IMR-90 (cell line): ENCODE results near the gene TCEA2. TPM values are rescaled to one million over a fixed set of nuclear protein-coding genes. Genes with fewer than 3 reads are reported as not detected.

ENCODE experiments used
- ATAC-seq: fragments of 200-7000 bp; cut with Tn5 transposase; 2 replicates; pipeline ENCODE4 v1.9.1; 2020; ENCODE audit warnings: low read depth, mild to moderate bottlenecking, moderate library complexity
- BruUV-seq: library from RNA; stranded (reverse); fragments of 400-500 nt; replicated peaks from 2 replicates; lab custom pipeline; 2021; lab: Mats Ljungman, UMichigan
- CTCF ChIA-PET: fragments of 300-600 bp; formaldehyde crosslinking; extraction: SDS; loops from one replicate; lab custom pipeline; 2021; ENCODE audit warnings: antibody characterized with exemption; lab: Yijun Ruan, JAX
- POLR2A ChIA-PET: fragments of 300-600 bp; sonication (Branson Sonifier 250); formaldehyde crosslinking; loops from one replicate; lab custom pipeline; 2022; ENCODE audit warnings: antibody characterized with exemption; ENCODE audit not compliant: unreplicated experiment; lab: Charles Lee
- DNase-seq: peaks from one replicate; pipeline ENCODE4 v3.0.0; 2013
- H2AFZ ChIP-seq: replicated peaks from 2 replicates; pipeline ENCODE3; 2013; ENCODE audit warnings: low read length, mild to moderate bottlenecking; ENCODE audit not compliant: poor library complexity
- H2AK5ac ChIP-seq: 2 replicates; pipeline ENCODE4 v1.6.1; 2013; ENCODE audit warnings: low read depth, low read length, inconsistent platforms
- H2AK9ac ChIP-seq: replicated peaks from 2 replicates; pipeline ENCODE3; 2013; ENCODE audit warnings: mild to moderate bottlenecking, low read depth, low read length, moderate library complexity; ENCODE audit not compliant: poor library complexity
- H2BK120ac ChIP-seq: 2 replicates; pipeline ENCODE4 v1.6.1; 2013; ENCODE audit warnings: low read depth, low read length, inconsistent platforms
- H2BK15ac ChIP-seq: 3 replicates; pipeline ENCODE4 v1.6.1; 2013; ENCODE audit warnings: low read depth, low read length, inconsistent platforms
- H2BK20ac ChIP-seq: 2 replicates; pipeline ENCODE4 v1.6.1; 2013; ENCODE audit warnings: low read depth, mild to moderate bottlenecking, inconsistent platforms, low read length, moderate library complexity
- H2BK5ac ChIP-seq: 2 replicates; pipeline ENCODE4 v1.6.1; 2013; ENCODE audit warnings: mild to moderate bottlenecking, low read depth, low read length, inconsistent platforms; ENCODE audit not compliant: poor library complexity, severe bottlenecking
- H3K14ac ChIP-seq: replicated peaks from 2 replicates; pipeline ENCODE4 v1.6.1; 2013; ENCODE audit warnings: low read depth, low read length, inconsistent platforms
- H3K18ac ChIP-seq: 2 replicates; pipeline ENCODE4 v1.6.1; 2013; ENCODE audit warnings: low read depth, low read length, control low read depth
- H3K23ac ChIP-seq: 2 replicates; pipeline ENCODE4 v1.6.1; 2013; ENCODE audit warnings: low read depth, low read length, inconsistent platforms
- H3K27ac ChIP-seq: 2 replicates; pipeline ENCODE4 v1.5.1; 2013; ENCODE audit warnings: mild to moderate bottlenecking, control low read depth, low read length; ENCODE audit not compliant: insufficient read depth
- H3K27me3 ChIP-seq: 2 replicates; pipeline ENCODE4 v1.6.1; 2013; ENCODE audit warnings: low read length; ENCODE audit not compliant: control insufficient read depth, insufficient read depth
- H3K36me3 ChIP-seq: 2 replicates; pipeline ENCODE4 v1.6.1; 2013; ENCODE audit warnings: low read length, mixed read lengths; ENCODE audit not compliant: control insufficient read depth, insufficient read depth
- H3K4ac ChIP-seq: 2 replicates; pipeline ENCODE4 v1.6.1; 2013; ENCODE audit warnings: low read depth, low read length, inconsistent platforms
- H3K4me1 ChIP-seq: 2 replicates; pipeline ENCODE4 v1.6.1; 2013; ENCODE audit warnings: low read length, mixed read lengths; ENCODE audit not compliant: control insufficient read depth, insufficient read depth
- H3K4me2 ChIP-seq: 2 replicates; pipeline ENCODE4 v1.6.1; 2013; ENCODE audit warnings: low read depth, mild to moderate bottlenecking, control low read depth, low read length, moderate library complexity
- H3K4me3 ChIP-seq: 2 replicates; pipeline ENCODE4 v1.5.1; 2013; ENCODE audit warnings: low read depth, mild to moderate bottlenecking, control low read depth, low read length, moderate library complexity; ENCODE audit not compliant: insufficient read depth
- H3K56ac ChIP-seq: 2 replicates; pipeline ENCODE4 v1.6.1; 2013; ENCODE audit warnings: low read length, inconsistent platforms; ENCODE audit not compliant: insufficient read depth; ENCODE audit errors: extremely low read depth
- H3K79me1 ChIP-seq, 2 experiments: 2 replicates each; pipeline ENCODE4 v1.6.1; 2013; ENCODE audit warnings: low read length in 2 of 2, inconsistent platforms in 1 of 2, low read depth in 1 of 2
- H3K9ac ChIP-seq: 2 replicates; pipeline ENCODE4 v1.6.1; 2013; ENCODE audit warnings: low read depth, low read length, control low read depth
- H3K9me1 ChIP-seq: 2 replicates; pipeline ENCODE4 v1.6.1; 2013; ENCODE audit warnings: low read length, inconsistent platforms; ENCODE audit not compliant: insufficient read depth
- H3K9me3 ChIP-seq: 2 replicates; pipeline ENCODE4 v1.6.1; 2013; ENCODE audit warnings: low read length; ENCODE audit not compliant: control insufficient read depth, insufficient read depth
- H4K20me1 ChIP-seq: 2 replicates; pipeline ENCODE4 v1.6.1; 2013; ENCODE audit warnings: low read length, inconsistent platforms; ENCODE audit not compliant: insufficient read depth
- H4K5ac ChIP-seq: 2 replicates; pipeline ENCODE4 v1.6.1; 2013; ENCODE audit warnings: mild to moderate bottlenecking, low read depth, low read length, control low read depth
- H4K8ac ChIP-seq, 2 experiments: 2 replicates each; pipeline ENCODE4 v1.6.1; 2013; ENCODE audit warnings: low read depth in 2 of 2, low read length in 2 of 2, control low read depth in 1 of 2, inconsistent platforms in 1 of 2
- H4K91ac ChIP-seq: 2 replicates; pipeline ENCODE4 v1.6.1; 2013; ENCODE audit warnings: low read depth, low read length, inconsistent platforms; ENCODE audit not compliant: insufficient read depth
- BHLHE40 ChIP-seq: fragments of 150-350 bp; IDR thresholded peaks from 2 replicates; pipeline ENCODE4 v1.6.1; 2016; ENCODE audit warnings: mild to moderate bottlenecking, low read depth, low read length
- CHD1 ChIP-seq: IDR thresholded peaks from 2 replicates; pipeline ENCODE4 v1.6.1; 2012; ENCODE audit warnings: low read depth, low read length, improper control_type of control experiment
- FOS ChIP-seq: fragments of 150-350 bp; IDR thresholded peaks from 2 replicates; pipeline ENCODE4 v1.6.1; 2016; ENCODE audit warnings: low read depth, low read length
- MXI1 ChIP-seq: IDR thresholded peaks from 2 replicates; pipeline ENCODE4 v1.6.1; 2012; ENCODE audit warnings: low read depth, mild to moderate bottlenecking, low read length, moderate library complexity, borderline replicate concordance
- POLR2A ChIP-seq: IDR thresholded peaks from 2 replicates; pipeline ENCODE4 v1.6.1; 2012; ENCODE audit warnings: mild to moderate bottlenecking, low read depth, low read length
- RCOR1 ChIP-seq: IDR thresholded peaks from 2 replicates; pipeline ENCODE4 v1.6.1; 2012; ENCODE audit warnings: mild to moderate bottlenecking, low read length, improper control_type of control experiment; ENCODE audit not compliant: insufficient replicate concordance
- RFX5 ChIP-seq: IDR thresholded peaks from 2 replicates; pipeline ENCODE4 v1.8.0; 2012; ENCODE audit warnings: low read depth, mild to moderate bottlenecking, low read length, moderate library complexity
- WGBS, 2 experiments: methylation state at CpG; one replicate each; pipeline versions ENCODE4 v1.1.5 to v1.1.7; 2013; ENCODE audit warnings: missing lambda C conversion rate in 2 of 2; ENCODE audit not compliant: insufficient read length in 1 of 2; ENCODE audit errors: extremely low coverage in 2 of 2; 5-methylcytosine and 5-hydroxymethylcytosine counted together
- dilution Hi-C: fragments of 300-500 bp; cut with HindIII; formaldehyde crosslinking; loops from one replicate; pipeline ENCODE4 v1.14.3; 2018; ENCODE audit warnings: low sequenced_read_pairs; ENCODE audit not compliant: unreplicated experiment
- in situ Hi-C: fragments of 300-500 bp; cut with MboI; formaldehyde crosslinking; loops from 3 replicates; pipeline ENCODE4 v1.14.3; 2019; ENCODE audit warnings: low sequenced_read_pairs, inconsistent platforms, mixed read lengths
- intact Hi-C: fragments of 100-400 bp; cut with micrococcal nuclease; formaldehyde crosslinking; loops from 2 replicates; pipeline ENCODE4 v1.10.0; 2022
- polyA plus RNA-seq, 3 experiments: library from polyadenylated mRNA; depleted of rRNA; stranded (reverse); fragments of >200 nt; gene quantifications; 2 replicates each; pipeline ENCODE4 v1.2.3, GENCODE V29; 2012; ENCODE audit warnings: low replicate concordance in 1 of 3
- total RNA-seq: library from RNA; depleted of rRNA; stranded (reverse); fragments of >200 nt; gene quantifications from 2 replicates; pipeline ENCODE4 v1.2.3, GENCODE V29; 2012

TCEA2 gene
- total and polyA plus RNA-seq, 2 of the 4 experiments (the other 2 are of a cell fraction) = 9.3 to 30.0 TPM

- TF ChIP-seq RFX5 (no peak), CHD1 (no peak)
These were observed 21.0 kb downstream of the TCEA2 start, which contains the start of gene LKAAEAR1 (continued) for GRCh38 chr20:64083804-64084684.

GRCh38 chr20:64084685-64085152, 21.7 kb downstream of the TCEA2 start:
- in situ Hi-C loops = no loop called here
- Histone ChIP-seq H4K5ac (no peak overlapping the region), H3K4me3 (no peak overlapping the region), H2AK5ac (no peak overlapping the region), H3K56ac (no peak overlapping the region), H4K8ac (no peak overlapping the region), H4K20me1 (peaks cover 15% of the 10 kb centered on the region), H2BK5ac (no peak overlapping the region), H3K23ac (no peak overlapping the region), H2BK15ac (no peak overlapping the region), H3K9me1 (no peaks in the 10 kb centered on the region), H3K27ac (no peak overlapping the region), H2BK20ac (no peak overlapping the region), H3K4ac (no peak overlapping the region), H3K4me2 (no peak overlapping the region), H3K36me3 (no peaks in the 10 kb centered on the region), H3K18ac (no peak overlapping the region), H2AK9ac (no peak overlapping the region), H3K14ac (no peak overlapping the region), H3K79me1 (no peaks in the 10 kb centered on the region), H3K27me3 (peaks cover 55% of the 10 kb centered on the region), H3K4me1 (peaks cover 6% of the 10 kb centered on the region; the same call in 1 of the 2 replicates), H2AFZ (no peak overlapping the region), H2BK120ac (no peak overlapping the region), H4K91ac (no peak overlapping the region), H3K9ac (no peak overlapping the region), H3K9me3 (peaks cover 8% of the 10 kb centered on the region; the same call in 1 of the 2 replicates)
- intact Hi-C loops = no loop called here
- ATAC-seq (no peak), DNase-seq (no peak)
- dilution Hi-C loops = no loop called here
- TF ChIP-seq BHLHE40 (no peak), MXI1 (no peak), POLR2A (no peak), FOS (no peak), RCOR1 (no peak)
- no TSS peak for BruUV-seq
- POLR2A ChIA-PET = no interaction called here
- CTCF ChIA-PET = interaction anchor here (1.3 kb wide), 1 partner anchor 27 kb away, joined by 4 read pairs; no protein-coding TSS in a partner anchor
- WGBS, 2 experiments = 0% methylated on average over 1 of the region's 23 CpGs; no CpG with 5 or more reads in 1 of the 2 experiments
